H1 (cell line): ENCODE results near the gene HDHD2. TPM values are rescaled to one million over a fixed set of nuclear protein-coding genes. Genes with fewer than 3 reads are reported as not detected.

ENCODE experiments used
- JUND ChIP-seq: IDR thresholded peaks from 2 replicates; pipeline ENCODE4 v1.6.1; 2011; ENCODE audit warnings: mild to moderate bottlenecking, improper control_type of control experiment, low read length
- TEAD4 ChIP-seq: IDR thresholded peaks from 2 replicates; pipeline ENCODE4 v1.6.1; 2012; ENCODE audit warnings: low read depth, low read length, inconsistent platforms, mixed read lengths
- polyA plus RNA-seq, 7 experiments: library from polyadenylated mRNA; depleted of rRNA in 3 of 7; stranded (reverse) in 5 of 7; unstranded in 2 of 7; fragments of >200 nt in 5 of 7; fragments of 200-250 nt in 2 of 7; gene quantifications; 1 replicate in 5 of 7; 2 replicates in 1 of 7; 4 replicates in 1 of 7; pipeline versions ENCODE4 v1.2.1 to v1.2.3, GENCODE V29; 2011 to 2013; ENCODE audit warnings: missing spikeins in 2 of 7, mixed read lengths in 2 of 7
- total RNA-seq: library from RNA; stranded (reverse); fragmentation: NEBNext Ultra II Directional; extraction: Animal tissue kit (Norgen Biotek cat#: 25700); gene quantifications from 2 replicates; pipeline ENCODE4 v1.2.1, GENCODE V29; 2021

Gene HDHD2
- total and polyA plus RNA-seq, 2 of the 8 experiments (the other 6 are each of a cell fraction or from before 2014, with no cell fraction given) = 16.7 to 42.7 TPM

DNA sequence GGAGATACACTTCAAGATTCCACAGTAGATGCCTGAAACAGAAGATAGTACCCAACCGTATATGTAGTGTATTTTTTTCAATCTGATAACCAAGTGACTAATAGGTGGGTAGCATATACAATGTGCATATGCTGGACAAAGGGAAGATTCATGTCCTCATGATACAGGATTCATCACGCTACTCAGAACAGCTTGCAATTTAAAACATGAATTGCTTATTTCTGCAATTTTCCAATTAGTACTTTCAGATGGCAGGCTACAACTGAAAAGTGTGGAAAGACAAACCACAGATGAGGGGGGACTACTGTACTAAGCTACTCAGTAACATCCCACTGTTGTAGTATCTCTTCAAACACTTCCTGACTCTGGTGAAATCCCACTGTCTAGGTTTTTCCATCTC, 22.2 kb upstream of the HDHD2 start (continued):
- TF ChIP-seq TEAD4 = no peak
- no peak for TF ChIP-seq JUND
